NCI-H187 treated with DMSO at 0.1 percent for 48 hours (cell line): Measurements from ENCODE around the gene CAPS2.
"Not testable (repeated sequence)": the region's sequence is repeated elsewhere in the genome, so short reads cannot be mapped to it uniquely, and the experiment has no call there.

ENCODE experiments used
- DNase-seq: peaks from one replicate; lab custom pipeline; 2025; lab: John Stamatoyannopoulos, UW

The CAPS2 gene

DNA sequence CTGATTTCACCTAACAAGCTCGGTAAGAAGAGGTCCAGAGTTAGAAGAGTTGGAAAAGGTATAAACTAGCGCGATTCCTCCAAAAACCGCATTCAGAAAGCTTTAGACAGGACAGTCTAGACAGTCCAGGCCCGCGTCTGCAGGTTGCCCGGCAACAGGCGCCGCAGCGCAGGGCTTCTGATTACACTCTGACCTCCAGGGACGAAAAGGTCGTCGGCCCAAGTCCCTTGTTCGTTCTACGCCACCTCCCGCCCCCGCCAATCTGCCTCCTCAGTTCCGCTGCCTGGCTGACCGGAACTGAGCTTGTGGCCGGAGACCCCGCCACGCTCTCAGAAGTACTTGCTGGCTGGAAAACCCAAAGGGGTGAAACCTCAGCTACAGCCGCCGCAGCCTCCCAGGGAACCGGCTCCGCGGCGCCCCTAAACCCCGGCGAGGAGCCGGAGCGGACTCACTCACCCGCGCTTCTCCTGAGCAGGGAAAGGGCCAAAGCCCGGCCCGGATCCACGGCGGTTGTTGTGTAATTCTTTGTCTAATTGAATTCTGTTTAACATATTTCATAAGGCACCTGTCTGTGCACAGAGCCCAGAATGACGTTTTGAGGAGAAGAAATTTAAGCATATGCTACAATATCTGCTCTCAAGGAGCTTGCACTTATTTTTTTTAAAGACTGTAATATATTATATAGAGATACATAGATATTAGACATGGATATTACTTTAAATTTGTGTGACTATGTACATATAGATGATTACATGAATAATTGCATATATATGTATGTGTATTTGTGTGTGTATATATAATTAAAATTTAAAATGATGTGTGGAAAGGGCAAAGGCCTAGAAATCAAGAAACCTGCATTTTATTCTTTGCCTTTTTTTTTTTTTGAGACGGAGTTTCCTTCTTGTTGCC, at the start of gene CAPS2:
TSS of gene CAPS2 (minus strand) at position 407 of the 909 bp plus-strand sequence. CDS start 3,826 bp downstream, outside the sequence.
- no peak for DNase-seq

DNA sequence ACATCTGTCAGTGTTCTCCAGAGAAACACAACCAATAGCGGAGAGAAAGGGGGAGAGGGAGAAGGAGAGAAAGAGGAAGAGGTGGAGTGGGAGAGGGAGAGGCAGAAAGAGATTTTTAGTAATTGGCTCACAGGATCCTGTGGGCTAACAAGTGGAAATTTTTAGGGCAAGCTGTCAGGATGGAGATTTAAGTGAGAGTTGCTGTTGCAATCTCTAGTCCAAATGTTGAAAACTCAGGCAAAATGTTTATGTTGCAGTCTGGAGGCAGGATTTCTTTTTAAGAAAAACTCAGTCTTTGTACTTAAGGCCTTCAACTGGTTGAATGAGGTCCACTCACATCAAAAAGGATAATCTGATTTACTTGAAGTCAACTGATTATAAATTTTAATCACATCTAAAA, 48.2 kb upstream of the CAPS2 start:
- DNase-seq: no peak

GRCh38 chr12:75374971-75375370, 44.8 kb upstream of the CAPS2 start:
- DNase-seq: no peak

DNA sequence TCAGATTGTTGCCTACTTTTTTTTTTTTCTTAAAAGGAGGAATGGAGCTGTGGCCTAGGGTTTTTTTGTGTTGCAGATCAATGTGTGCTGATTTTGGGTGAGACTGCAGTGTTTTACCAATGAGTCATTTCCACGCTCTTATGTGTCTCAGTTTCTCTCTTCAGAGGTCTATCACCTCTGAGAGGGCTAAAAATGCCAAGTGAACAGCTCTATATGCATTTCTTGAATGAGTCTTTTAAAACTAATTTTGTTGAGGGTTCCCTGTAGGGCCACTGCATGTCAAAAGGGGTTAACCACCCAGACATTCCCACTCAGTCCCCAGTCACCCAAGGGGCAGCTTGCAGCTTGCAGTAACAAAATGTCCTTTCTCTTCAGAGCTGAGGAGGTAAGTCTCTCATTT, 36.5 kb upstream of the CAPS2 start:
- DNase-seq: no peak

DNA sequence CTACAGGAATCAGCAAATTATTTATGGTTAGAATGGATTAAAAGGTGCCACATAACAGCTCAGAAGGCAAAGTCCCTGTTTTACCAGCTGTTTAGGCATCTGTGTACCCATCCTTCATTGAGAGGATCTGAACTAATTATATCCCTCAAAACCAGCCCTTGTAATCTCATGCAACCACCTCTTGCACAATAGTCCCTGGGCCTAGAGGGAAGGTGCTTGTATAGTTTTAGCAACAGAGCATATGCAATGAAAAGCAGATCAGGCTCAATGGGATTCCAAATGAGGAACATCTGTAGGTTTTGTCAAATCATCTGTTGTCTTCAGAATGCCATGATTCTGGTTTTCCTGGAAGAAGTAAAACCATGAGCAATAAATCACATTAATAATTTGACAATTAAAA, 34.8 kb upstream of the CAPS2 start:
- DNase-seq: no peak

- DNase-seq: no peak
Measured at GRCh38 chr12:75361408-75361807, 31.3 kb upstream of the CAPS2 start.

GRCh38 chr12:75360920-75361319, 30.8 kb upstream of the CAPS2 start:
- DNase-seq: no peak

DNA sequence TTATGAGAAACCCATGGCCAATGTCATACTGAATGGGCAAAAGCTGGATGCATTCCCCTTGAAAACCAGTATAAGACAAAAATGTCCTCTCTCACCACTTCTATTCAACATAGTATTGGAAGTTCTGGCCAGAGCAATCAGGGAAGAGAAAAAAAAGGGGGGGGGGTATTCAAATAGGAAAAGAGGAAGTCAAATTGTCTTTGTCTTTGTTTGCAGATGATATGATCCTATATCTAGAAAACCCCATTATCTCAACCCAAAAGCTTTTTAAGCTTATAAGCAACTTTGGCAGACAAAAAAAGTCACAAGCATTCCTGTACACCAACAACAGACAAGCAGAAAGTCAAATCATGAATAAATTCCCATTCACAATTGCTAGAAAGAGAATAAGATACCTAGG, 23.9 kb upstream of the CAPS2 start:
- DNase-seq: no peak

DNA sequence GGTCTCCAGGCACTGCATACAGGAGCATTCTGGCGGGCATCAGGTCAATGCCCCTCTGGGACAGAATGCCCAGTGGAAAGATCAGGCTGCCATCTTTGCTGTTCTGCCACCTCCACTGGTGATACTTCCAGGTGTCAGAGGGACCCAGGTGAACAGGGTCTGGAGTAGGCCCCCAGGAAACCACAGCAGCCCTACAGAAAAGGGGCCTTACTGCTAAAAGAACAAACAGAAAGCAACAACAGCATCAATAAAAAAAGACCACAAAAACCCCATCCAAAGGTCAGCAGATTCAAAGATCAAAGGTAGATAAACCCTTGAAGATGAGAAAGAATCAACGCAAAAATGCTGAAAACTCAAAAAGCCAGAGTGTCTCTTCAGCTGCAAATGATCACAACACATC, 20.3 kb upstream of the CAPS2 start:
- DNase-seq: no peak

DNA sequence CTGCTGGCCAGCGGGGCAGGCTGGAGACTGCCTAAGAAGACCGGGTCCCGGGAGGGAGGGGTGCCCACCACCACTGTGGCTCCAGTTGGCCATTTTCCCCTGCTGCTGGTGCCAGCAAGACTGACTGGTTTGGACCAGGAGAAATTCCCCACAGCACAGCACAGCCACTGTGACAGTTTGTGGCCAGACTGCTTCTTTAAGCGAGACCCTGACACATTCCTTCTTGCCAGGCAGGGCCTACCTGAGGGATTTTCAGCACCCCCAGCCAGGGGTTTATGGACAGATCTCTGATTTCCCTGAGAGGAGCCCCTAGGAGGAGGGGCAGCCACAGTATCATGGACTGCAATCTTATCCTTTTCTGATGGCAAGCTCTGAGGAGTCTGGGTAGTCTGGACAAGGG, 19.8 kb upstream of the CAPS2 start:
- no peak for DNase-seq

- not testable (repeated sequence) for DNase-seq
Measured at GRCh38 chr12:75346215-75346614, 16.1 kb upstream of the CAPS2 start.

DNA sequence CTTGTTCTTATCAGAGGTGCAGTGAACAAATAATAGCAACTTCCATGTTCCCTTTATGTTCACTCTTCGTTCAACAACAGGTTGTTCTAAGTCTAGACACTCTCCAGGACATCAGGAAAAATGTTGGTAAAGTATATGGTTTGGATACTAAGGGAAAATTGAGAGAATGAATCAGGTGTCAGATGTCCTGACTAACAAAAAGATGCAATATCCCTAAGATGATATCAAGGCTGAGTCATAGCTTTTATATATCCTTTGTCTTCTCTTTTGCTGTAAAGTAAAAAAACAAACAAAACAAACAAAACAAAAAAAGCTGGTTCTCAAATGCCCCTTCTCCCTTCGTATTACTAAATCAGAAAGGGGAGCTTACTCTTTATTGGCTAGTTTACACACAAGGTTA, 15.4 kb upstream of the CAPS2 start:
- no peak for DNase-seq

DNA sequence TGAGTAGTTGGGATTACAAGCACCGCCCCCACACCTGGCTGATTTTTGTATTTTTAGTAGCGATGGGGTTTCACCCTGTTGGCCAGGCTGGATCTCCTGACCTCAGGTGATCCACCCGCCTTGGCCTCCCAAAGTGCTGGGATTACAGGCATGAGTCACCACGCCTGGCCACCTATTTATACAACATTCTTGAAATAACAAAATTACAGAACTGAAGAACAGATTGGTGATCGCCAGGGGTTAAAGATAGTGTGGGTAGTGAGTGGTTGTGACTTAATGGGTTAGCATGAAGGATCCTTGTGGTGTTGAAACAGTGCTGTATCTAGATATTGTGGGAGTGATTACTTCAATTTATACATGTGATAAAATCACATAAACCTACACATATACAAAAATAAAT, 11.7 kb upstream of the CAPS2 start:
- no peak for DNase-seq

DNA sequence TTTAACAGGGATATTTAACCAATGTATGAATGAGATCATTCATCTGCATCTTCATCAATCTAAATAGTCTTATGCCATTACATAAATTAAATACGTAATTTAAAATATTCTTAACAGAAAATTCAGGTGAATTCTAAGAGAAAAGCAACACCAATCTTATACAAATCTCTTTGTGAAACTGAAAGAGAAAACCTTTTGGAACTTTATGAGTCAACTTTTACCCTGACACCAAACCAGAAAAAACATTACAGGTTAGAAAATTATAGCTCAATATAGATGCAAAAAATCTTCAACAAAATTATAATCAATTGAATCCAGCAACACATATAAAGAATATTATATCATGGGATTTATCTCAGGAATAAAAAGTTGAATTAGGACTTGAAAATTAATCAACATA, 7.8 kb upstream of the CAPS2 start:
- no peak for DNase-seq

DNA sequence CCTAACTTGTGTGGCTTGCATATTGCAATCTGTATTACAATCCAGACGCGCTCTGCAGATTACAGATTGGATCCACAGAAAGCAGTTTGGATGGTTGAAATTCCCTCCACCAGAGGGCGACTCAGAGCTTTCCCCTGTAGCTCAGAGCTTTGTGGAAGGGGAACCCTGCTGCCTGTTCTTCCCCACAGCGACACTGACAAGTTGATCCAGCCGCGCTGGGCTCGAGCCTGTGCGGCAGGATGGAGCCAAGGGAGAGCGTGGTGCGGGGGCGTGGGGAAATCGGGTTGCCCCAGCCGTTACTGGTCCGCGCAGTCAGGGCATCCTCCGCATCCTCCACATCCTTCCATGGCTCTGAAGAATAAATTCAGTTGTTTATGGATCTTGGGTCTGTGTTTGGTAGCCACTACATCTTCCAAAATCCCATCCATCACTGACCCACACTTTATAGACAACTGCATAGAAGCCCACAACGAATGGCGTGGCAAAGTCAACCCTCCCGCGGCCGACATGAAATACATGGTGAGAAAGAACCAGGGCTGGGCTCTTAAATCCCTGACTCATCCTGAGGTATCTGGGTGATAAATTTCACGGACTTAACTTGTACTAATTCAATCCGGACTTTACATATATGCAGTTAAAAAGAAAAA, 4.4 kb upstream of the CAPS2 start, which contains the start of gene GLIPR1L1:
TSS of gene GLIPR1L1 (plus strand) at position 287 of the 647 bp plus-strand sequence. CDS start at position 346, 59 bp downstream.
- DNase-seq: no peak

DNA sequence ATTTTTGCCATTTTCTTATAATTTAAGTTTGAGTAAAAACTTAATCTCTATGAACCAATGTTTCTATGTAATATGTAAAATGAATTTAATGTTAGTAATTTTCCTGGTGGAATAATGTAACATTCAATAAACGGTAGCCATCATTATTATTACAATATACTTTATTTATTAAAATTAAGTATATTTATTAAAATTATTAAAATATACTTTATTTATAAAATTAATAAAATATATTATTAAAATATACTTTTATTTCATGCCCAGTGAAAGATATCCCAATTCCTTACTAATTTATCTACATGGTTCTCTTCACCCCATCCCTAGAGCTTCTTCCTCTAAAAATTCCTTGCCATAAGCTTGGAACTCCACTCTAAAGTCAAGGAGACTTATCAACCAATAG, 2.5 kb downstream of the CAPS2 start:
- no peak for DNase-seq

GRCh38 chr12:75323663-75324062, 6.5 kb downstream of the CAPS2 start:
- no peak for DNase-seq

DNA sequence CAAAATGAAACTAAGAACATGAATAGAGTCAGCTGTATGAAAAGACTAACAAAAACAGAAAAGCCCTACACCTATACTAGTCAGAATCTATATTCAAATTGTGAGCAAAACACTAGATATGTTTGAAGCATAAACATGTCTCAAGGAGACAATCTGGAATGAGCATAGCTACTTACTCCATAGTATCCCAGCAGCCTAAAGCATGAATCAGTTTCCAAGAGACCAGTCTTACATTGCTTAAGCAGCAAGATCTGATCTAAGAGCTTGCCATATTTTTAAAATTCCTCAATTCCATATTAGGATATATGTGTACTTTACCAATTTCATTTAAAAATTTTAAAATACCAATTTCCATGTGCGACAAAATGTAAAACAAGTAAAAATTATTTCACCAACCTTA, 7.7 kb downstream of the CAPS2 start:
- DNase-seq: no peak

GRCh38 chr12:75317784-75318183, 12.3 kb downstream of the CAPS2 start:
- DNase-seq: no peak

DNA sequence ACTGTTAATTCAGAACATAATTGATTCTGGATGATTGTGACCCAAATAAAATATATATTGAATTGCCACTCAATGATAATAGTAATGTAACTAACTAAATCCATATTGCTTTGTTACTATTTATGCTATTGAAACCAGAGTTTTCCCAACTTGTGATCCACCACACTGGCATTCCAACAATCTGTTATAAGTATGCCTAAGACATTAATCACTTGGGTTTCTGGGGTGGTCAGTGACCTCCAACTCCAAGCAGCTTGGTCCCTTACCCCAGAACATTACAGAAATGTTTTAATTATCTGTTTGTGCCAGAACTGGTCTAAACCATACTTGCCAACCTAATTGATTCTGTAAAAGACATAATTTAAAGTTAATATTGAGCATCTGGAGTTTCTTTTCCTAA, 14.6 kb downstream of the CAPS2 start:
- no peak for DNase-seq

DNA sequence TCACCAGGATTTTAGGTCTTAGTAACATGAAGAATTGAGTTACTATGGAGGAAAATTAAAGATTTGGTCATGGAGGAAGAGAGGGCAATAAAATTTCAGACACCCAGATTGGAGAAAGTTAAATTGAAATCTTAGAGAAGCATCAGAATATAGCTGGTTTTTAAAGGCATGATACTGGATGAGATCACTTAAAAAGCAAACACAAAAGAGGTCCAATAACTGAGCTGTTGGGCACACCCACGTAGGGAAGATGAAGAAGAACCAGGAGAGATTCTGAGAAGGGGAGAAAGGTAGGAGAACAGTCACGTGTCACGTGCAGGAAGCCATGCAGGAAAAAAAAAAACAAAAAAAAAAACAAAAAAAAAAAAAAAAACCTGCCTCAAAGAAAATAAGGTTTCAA, 18.8 kb downstream of the CAPS2 start:
- no peak for DNase-seq

- DNase-seq: no peak
Measured at GRCh38 chr12:75308279-75308678, 21.8 kb downstream of the CAPS2 start.
